AG08396 (cell line): Measurements from ENCODE around the gene FGF14.

ENCODE experiments used
- DNase-seq: peaks from one replicate; pipeline ENCODE4 v3.0.0; 2012; ENCODE audit warnings: low spot score, mixed read lengths

FGF14 gene

GRCh38 chr13:101792189-101792588, 609.7 kb downstream of the FGF14 start:
- no peak for DNase-seq

DNA sequence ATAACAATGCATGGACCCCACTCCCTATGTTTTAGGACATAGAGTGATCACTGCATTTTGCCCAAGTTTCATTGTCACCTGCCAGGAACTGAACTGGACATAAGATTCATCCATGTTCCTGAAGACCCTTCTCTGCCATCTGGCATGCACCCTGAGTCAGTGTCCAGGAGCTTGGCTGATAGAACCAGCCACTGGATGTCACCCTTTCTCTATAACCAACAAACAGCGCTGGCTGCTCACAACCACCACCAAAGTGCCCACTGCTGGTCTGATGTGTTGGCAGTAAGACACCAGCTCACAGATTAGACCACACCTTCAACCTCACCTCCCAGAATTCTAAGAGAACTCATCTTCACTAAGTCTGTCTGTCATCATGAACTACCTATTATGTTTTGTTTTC, 616.0 kb downstream of the FGF14 start:
- peak; percentile 5 for DNase-seq

DNA sequence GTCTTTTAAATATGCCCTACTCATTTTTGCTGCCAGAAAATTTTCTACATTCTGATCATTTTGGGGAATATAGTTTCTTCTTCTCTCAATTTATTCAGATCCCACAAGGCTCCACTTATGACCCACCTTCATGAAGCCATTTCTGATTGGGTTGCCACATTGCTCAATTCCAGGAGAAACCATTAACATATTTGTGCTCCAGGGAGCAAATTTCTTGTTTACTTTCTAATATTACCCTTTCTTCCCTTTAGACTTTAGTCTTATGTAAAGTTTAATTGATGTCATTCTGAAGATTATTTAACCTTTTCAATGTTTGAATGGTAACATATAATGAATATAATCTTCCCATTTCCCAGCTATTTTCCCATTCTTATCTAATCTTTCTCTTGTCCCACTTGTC, 617.5 kb downstream of the FGF14 start:
- no peak for DNase-seq

DNA sequence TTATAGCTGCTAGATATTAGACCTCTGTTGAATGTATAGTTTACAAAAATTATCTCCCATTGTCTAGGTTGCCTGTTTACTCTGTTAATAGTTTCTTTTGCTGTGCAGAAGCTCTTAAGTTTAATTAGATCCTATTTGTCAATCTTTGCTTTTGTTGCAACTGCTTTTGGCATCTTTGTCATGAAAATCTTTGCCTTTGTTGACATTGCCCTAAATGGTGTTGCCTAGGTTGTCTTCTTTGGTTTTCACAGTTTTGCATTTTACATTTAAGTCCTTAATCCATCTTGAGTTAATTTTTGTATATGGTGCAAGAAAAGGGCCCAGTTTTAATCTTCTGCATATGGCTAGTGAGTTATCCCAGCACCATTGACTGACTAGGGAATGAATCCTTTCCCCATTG, 618.3 kb downstream of the FGF14 start:
- DNase-seq: no peak

DNA sequence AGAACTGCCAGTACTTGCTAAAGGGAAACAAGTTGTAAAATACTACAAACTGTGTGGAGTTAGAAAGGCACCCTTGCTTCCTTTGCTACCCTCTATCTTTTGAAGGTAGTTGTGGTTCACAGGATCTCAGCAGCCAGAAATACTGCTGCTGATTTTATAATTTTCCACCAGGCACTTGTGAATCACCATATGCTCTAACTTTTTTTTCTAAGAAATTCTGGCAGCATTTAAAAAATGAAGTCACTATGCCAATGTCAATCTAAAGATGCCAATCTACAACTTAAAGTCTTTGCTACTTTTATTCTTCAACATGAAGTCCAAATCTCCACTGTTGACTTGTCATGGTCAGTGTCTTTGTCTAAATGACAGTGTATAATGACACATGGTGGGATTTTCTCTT, 621.6 kb downstream of the FGF14 start:
- DNase-seq: no peak

- no peak for DNase-seq
Observed at GRCh38 chr13:101779147-101779546, 622.7 kb downstream of the FGF14 start.

- no peak for DNase-seq
Observed at GRCh38 chr13:101775267-101775666, 626.6 kb downstream of the FGF14 start.

GRCh38 chr13:101774393-101774792, 627.5 kb downstream of the FGF14 start:
- DNase-seq: no peak

- no peak for DNase-seq
Observed at GRCh38 chr13:101773062-101773461, 628.8 kb downstream of the FGF14 start.

GRCh38 chr13:101767131-101767530, 634.7 kb downstream of the FGF14 start:
- DNase-seq: no peak

- no peak for DNase-seq
Observed at GRCh38 chr13:101763191-101763590, 638.7 kb downstream of the FGF14 start.

- peak; percentile 26 for DNase-seq
Observed at GRCh38 chr13:101757446-101758039, 644.3 kb downstream of the FGF14 start.

DNA sequence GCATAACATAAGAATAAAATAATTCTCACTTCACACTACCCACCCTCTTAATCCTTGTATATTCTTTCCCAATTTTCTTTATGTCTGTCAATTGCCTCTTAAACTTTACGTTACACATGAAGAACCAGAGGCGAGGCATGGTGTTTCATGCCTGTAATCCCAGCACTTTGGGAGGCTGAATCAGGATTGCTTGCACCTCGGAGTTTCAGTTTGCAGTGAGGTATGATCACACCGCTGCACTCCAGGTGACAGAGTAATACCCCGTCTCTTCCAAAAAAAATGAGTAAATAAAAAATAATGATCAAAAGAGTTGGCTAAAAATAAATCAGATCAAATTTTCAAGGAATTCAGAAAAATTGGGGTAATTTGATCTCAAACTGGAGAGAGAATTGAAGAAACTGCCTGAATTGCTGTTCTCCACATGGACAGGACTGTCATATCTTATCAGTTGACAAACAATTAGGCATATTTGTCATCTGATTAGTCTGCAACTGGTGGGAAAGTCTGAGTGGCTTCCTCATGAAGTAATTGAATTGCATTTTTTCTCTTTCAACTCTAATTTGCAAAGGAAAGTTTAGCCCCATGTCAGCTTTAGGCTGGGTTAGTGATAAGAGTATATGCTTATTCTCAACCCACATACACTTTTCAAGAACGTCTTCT, 646.5 kb downstream of the FGF14 start:
- no peak for DNase-seq

GRCh38 chr13:101752432-101752831, 649.4 kb downstream of the FGF14 start:
- no peak for DNase-seq

DNA sequence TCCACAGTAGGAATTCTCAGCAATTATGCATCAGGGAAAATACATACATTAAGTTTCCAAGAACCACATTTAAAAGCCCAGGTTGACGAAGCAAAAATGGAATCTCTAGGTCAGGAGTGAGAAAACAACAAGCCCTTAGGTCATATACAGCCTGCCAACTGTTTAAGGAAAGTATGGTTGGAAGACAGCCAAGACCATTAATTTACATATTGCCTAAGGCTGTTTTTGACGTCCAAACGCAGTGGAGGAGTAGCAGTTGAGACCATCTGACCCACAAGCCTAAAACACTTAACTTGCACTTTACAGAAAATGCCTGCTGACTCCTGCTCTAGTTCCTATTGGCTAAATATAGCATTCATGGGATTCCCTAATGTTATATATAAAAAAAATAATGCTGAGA, 650.4 kb downstream of the FGF14 start:
- no peak for DNase-seq

- no peak for DNase-seq
Observed at GRCh38 chr13:101749584-101749983, 652.3 kb downstream of the FGF14 start.

GRCh38 chr13:101747039-101747438, 654.8 kb downstream of the FGF14 start:
- no peak for DNase-seq

DNA sequence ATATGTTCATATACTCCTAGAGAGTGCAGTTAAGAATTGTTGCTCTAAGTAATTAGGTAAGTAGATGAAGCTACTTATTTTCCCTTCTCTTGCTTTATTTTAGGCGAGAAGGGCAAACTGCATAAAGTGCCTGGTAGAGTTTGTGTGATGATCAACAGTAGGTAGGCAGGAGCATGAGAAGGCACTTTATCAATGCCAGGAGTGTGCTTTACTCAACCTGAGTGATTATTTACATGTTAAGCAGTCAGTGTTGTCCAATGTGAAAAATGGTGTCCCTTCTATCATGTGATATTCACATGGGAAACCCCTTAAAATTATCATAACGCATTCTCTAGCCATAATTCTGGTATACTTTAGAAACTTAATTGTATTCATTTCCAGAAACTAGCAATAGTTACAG, 655.3 kb downstream of the FGF14 start:
- DNase-seq: no peak

GRCh38 chr13:101739382-101740178, 662.3 kb downstream of the FGF14 start:
- DNase-seq: no peak

DNA sequence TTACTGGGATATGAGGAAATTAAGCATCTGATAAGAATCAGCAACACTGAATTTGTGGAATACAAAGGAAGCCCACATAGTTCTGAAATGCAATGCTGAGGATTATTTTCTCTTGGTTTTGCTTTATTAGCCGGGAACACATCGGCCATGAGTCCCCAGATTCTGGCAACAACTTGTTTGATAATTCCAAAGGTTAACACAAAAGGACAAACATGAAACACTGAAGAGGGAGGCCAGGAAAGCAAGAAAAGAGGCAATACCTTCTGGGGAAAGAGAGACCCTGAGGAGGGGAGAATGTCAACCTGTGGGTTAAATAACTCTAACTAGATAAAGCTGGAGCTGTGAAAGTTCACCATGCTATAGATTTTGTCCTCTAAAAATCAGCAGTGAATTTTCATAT, 663.5 kb downstream of the FGF14 start:
- no peak for DNase-seq

- DNase-seq: no peak
Observed at GRCh38 chr13:101736566-101736965, 665.3 kb downstream of the FGF14 start.

DNA sequence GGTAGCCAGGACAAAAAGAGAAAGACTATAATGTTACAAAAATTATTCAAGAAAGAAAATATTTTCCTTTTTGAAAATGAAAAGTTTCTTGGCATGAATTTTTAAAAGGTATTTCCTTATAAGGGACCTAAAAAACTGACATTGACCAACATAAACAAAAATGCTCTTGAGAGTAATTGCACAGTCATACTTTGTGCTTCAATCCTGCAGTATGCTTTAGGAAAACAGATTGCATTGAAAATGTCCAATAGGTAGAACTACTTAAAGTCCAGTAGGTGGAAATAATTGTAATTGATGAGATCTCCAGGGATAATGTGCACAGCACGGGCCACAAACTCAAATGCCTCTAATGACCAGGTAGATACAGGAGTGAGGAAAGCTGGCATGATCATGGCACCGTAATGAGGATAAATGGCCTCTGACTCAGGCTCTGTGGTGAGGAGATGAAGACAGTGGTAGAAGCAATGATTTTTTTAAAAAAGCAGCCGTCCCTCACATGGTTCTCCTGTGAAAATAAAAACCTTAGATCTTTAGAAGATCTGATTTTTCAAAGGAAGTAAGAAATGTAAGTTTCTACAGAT, 671.3 kb downstream of the FGF14 start:
- no peak for DNase-seq

DNA sequence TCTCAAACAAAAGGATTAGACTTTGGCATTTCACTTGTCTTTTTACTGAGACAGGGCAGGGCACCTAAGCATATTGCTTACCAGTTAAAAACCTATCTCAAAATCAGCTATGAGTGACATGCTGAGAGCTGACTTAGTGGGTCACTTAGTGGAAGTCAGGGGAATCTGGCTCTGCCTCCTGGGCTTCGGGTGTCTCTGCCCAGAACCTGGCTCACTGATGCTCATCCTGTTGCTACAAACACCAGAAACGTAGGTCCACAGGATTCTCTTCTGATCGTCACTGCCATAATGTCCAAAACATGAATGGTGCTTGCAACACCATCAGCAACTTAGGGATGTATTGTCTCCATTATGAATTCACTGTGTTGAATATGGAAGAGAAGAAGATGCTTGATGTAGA, 673.2 kb downstream of the FGF14 start:
- no peak for DNase-seq
